T-helper 1 cell (primary cell): ENCODE results near the gene TBXA2R.

Source experiments
- DNase-seq, 5 donors: peaks; one replicate each; pipeline ENCODE4 v3.0.0-alpha.2; 2012 to 2020

Gene TBXA2R

GRCh38 chr19:3550947-3551791 lies 55.5 kb downstream of the TBXA2R start:
- no peak for DNase-seq

- no peak for DNase-seq
Measured at GRCh38 chr19:3549816-3550215, 56.9 kb downstream of the TBXA2R start.

GRCh38 chr19:3548606-3549005 lies 58.1 kb downstream of the TBXA2R start:
- DNase-seq = no peak

- DNase-seq = no peak
Measured at GRCh38 chr19:3547767-3548282, 58.9 kb downstream of the TBXA2R start.

- no peak for DNase-seq
Measured at GRCh38 chr19:3547301-3547731, 59.4 kb downstream of the TBXA2R start.

- no peak for DNase-seq
Measured at GRCh38 chr19:3546119-3546518, 60.6 kb downstream of the TBXA2R start.

- no peak for DNase-seq
Measured at GRCh38 chr19:3545669-3546034, 61.0 kb downstream of the TBXA2R start.

- peak; percentile 48 to 73 (median 66) for DNase-seq
Measured at GRCh38 chr19:3544742-3545668, 61.7 kb downstream of the TBXA2R start.
